WTC11 (cell line): Measurements from ENCODE around the gene ZACN. TPM values are rescaled to one million over a fixed set of nuclear protein-coding genes. Genes with fewer than 3 reads are reported as not detected.

Experiments
- ATAC-seq: fragments of 200-7000 bp; cut with Tn5 transposase; 2 replicates; pipeline ENCODE4 v1.10.0; 2021; ENCODE audit warnings: mild to moderate bottlenecking, moderate library complexity
- CTCF ChIA-PET: fragments of 300-600 bp; sonication (Branson Sonifier 250); formaldehyde crosslinking; loops from one replicate; lab custom pipeline; 2021; ENCODE audit warnings: antibody characterized with exemption; lab: Charles Lee
- POLR2A ChIA-PET: fragments of 350-600 bp; sonication (Branson Sonifier 250); formaldehyde crosslinking; loops from one replicate; lab custom pipeline; 2021; ENCODE audit warnings: antibody characterized with exemption; lab: Charles Lee
- DNase-seq: peaks from one replicate; pipeline ENCODE4 v3.0.0; 2021; ENCODE audit warnings: low spot score
- H3K27ac Mint-ChIP-seq: 2 replicates; pipeline ENCODE4 v1.8.0; 2021; ENCODE audit warnings: mixed read lengths
- H3K27me3 Mint-ChIP-seq: 2 replicates; pipeline ENCODE4 v1.8.0; 2021; ENCODE audit warnings: low read depth, mild to moderate bottlenecking, moderate library complexity, mixed read lengths
- H3K36me3 Mint-ChIP-seq: 2 replicates; pipeline ENCODE4 v1.8.0; 2021; ENCODE audit warnings: mixed read lengths
- H3K4me1 Mint-ChIP-seq: 2 replicates; pipeline ENCODE4 v1.8.0; 2022; ENCODE audit warnings: mixed read lengths
- H3K4me3 Mint-ChIP-seq: 2 replicates; pipeline ENCODE4 v1.8.0; 2021; ENCODE audit warnings: mild to moderate bottlenecking, moderate library complexity, mixed read lengths
- H3K9me3 Mint-ChIP-seq: 2 replicates; pipeline ENCODE4 v1.8.0; 2021; ENCODE audit warnings: mixed read lengths
- ARID4B ChIP-seq: sonication (generic); formaldehyde crosslinking; IDR thresholded peaks from 2 replicates; pipeline ENCODE4 v1.8.0; 2023; ENCODE audit warnings: missing genetic modification reagents, mild to moderate bottlenecking, borderline replicate concordance
- ATF1 ChIP-seq: sonication (generic); formaldehyde crosslinking; IDR thresholded peaks from 2 replicates; pipeline ENCODE4 v1.8.1; 2023; ENCODE audit warnings: mild to moderate bottlenecking, moderate library complexity, missing genetic modification reagents
- E2F5 ChIP-seq: sonication (generic); formaldehyde crosslinking; IDR thresholded peaks from 2 replicates; pipeline ENCODE4 v1.8.1; 2022; ENCODE audit warnings: mild to moderate bottlenecking, moderate library complexity, missing genetic modification reagents
- FOXJ3 ChIP-seq: sonication (generic); formaldehyde crosslinking; IDR thresholded peaks from 2 replicates; pipeline ENCODE4 v1.9.0; 2021; ENCODE audit warnings: missing genetic modification reagents, mild to moderate bottlenecking, borderline replicate concordance
- FOXK1 ChIP-seq: sonication (generic); formaldehyde crosslinking; IDR thresholded peaks from 2 replicates; pipeline ENCODE4 v1.8.0; 2022; ENCODE audit warnings: mild to moderate bottlenecking, moderate library complexity, missing genetic modification reagents
- FOXP4 ChIP-seq: sonication (generic); formaldehyde crosslinking; IDR thresholded peaks from 2 replicates; pipeline ENCODE4 v1.8.0; 2022; ENCODE audit warnings: mild to moderate bottlenecking, missing genetic modification reagents
- GABPB1 ChIP-seq: sonication (generic); formaldehyde crosslinking; IDR thresholded peaks from 2 replicates; pipeline ENCODE4 v1.8.1; 2023; ENCODE audit warnings: mild to moderate bottlenecking, missing genetic modification reagents
- GRHL2 ChIP-seq: fragments of 250-450 bp; sonication (Bioruptor Pico); IDR thresholded peaks from 2 replicates; pipeline ENCODE4 v1.8.0; 2022; ENCODE audit warnings: mild to moderate bottlenecking, moderate library complexity; ENCODE audit not compliant: insufficient replicate concordance, severe bottlenecking
- NFATC4 ChIP-seq: fragments of 250-450 bp; sonication (Bioruptor Pico); IDR thresholded peaks from 2 replicates; pipeline ENCODE4 v1.9.0; 2021; ENCODE audit warnings: mild to moderate bottlenecking
- NFE2L1 ChIP-seq: sonication (generic); formaldehyde crosslinking; IDR thresholded peaks from 2 replicates; pipeline ENCODE4 v1.8.1; 2023; ENCODE audit warnings: missing genetic modification reagents
- NR2C2 ChIP-seq: sonication (generic); formaldehyde crosslinking; IDR thresholded peaks from 2 replicates; pipeline ENCODE4 v1.8.0; 2022; ENCODE audit warnings: mild to moderate bottlenecking, missing genetic modification reagents
- PREB ChIP-seq: sonication (generic); formaldehyde crosslinking; IDR thresholded peaks from 2 replicates; pipeline ENCODE4 v1.8.1; 2022; ENCODE audit warnings: mild to moderate bottlenecking, missing genetic modification reagents, moderate library complexity, borderline replicate concordance
- PRRX2 ChIP-seq: fragments of 250-450 bp; sonication (Bioruptor Pico); IDR thresholded peaks from 2 replicates; pipeline ENCODE4 v1.8.0; 2021; ENCODE audit warnings: mild to moderate bottlenecking
- TCF7 ChIP-seq: sonication (generic); formaldehyde crosslinking; IDR thresholded peaks from 2 replicates; pipeline ENCODE4 v1.8.0; 2022; ENCODE audit warnings: mild to moderate bottlenecking, low read depth, missing genetic modification reagents, moderate library complexity
- ZNF416 ChIP-seq: fragments of 250-450 bp; sonication (Bioruptor Pico); IDR thresholded peaks from 2 replicates; pipeline ENCODE4 v1.9.0; 2021; ENCODE audit warnings: mild to moderate bottlenecking, inconsistent platforms
- total RNA-seq: library from RNA; stranded (reverse); gene quantifications from 3 replicates; pipeline ENCODE4 v1.2.3, GENCODE V29; 2021
- TF ChIP-seq, protein P1 (sequence below): fragments of 200-600 bp; IDR thresholded peaks from 2 replicates; pipeline ENCODE4 v1.8.0; 2022; ENCODE audit warnings: antibody characterized with exemption
- TF ChIP-seq, protein P2 (sequence below): sonication (generic); formaldehyde crosslinking; IDR thresholded peaks from 2 replicates; pipeline ENCODE4 v1.8.0; 2023; ENCODE audit warnings: missing genetic modification reagents
- TF ChIP-seq, protein P3 (sequence below): sonication (generic); formaldehyde crosslinking; IDR thresholded peaks from 2 replicates; pipeline ENCODE4 v1.8.1; 2023; ENCODE audit warnings: mild to moderate bottlenecking, moderate library complexity, missing genetic modification reagents

ZACN gene
- total RNA-seq, 1 experiment from 2014 or later, result 0.28 TPM

GRCh38 chr17:76033139-76033538 is 45.8 kb upstream of the ZACN start:
- DNase-seq, result no peak
- no peak overlapping the region for H3K4me3 Mint-ChIP-seq
- no peak for ATAC-seq
- H3K27me3 Mint-ChIP-seq, result no peaks in the 10 kb centered on the region
- H3K9me3 Mint-ChIP-seq, result no peaks in the 10 kb centered on the region
- H3K4me1 Mint-ChIP-seq, result peaks cover 25% of the 10 kb centered on the region
- TF ChIP-seq GRHL2 (CRISPR knock-in tag) (no peak), TCF7 (no peak), NFATC4 (no peak), FOXK1 (CRISPR knock-in tag) (no peak), GABPB1 (CRISPR knock-in tag) (no peak), PRRX2 (CRISPR knock-in tag) (no peak), ATF1 (no peak), NFE2L1 (CRISPR knock-in tag) (no peak), NR2C2 (no peak), FOXP4 (no peak), ARID4B (CRISPR knock-in tag) (no peak), ZNF416 (CRISPR knock-in tag) (no peak), FOXJ3 (CRISPR knock-in tag) (no peak), E2F5 (no peak), PREB (no peak)
- TF ChIP-seq, protein P1, sequence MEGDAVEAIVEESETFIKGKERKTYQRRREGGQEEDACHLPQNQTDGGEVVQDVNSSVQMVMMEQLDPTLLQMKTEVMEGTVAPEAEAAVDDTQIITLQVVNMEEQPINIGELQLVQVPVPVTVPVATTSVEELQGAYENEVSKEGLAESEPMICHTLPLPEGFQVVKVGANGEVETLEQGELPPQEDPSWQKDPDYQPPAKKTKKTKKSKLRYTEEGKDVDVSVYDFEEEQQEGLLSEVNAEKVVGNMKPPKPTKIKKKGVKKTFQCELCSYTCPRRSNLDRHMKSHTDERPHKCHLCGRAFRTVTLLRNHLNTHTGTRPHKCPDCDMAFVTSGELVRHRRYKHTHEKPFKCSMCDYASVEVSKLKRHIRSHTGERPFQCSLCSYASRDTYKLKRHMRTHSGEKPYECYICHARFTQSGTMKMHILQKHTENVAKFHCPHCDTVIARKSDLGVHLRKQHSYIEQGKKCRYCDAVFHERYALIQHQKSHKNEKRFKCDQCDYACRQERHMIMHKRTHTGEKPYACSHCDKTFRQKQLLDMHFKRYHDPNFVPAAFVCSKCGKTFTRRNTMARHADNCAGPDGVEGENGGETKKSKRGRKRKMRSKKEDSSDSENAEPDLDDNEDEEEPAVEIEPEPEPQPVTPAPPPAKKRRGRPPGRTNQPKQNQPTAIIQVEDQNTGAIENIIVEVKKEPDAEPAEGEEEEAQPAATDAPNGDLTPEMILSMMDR, result no peak
- TF ChIP-seq, protein P2, sequence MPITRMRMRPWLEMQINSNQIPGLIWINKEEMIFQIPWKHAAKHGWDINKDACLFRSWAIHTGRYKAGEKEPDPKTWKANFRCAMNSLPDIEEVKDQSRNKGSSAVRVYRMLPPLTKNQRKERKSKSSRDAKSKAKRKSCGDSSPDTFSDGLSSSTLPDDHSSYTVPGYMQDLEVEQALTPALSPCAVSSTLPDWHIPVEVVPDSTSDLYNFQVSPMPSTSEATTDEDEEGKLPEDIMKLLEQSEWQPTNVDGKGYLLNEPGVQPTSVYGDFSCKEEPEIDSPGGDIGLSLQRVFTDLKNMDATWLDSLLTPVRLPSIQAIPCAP (CRISPR knock-in tag), result no peak
- TF ChIP-seq, protein P3, sequence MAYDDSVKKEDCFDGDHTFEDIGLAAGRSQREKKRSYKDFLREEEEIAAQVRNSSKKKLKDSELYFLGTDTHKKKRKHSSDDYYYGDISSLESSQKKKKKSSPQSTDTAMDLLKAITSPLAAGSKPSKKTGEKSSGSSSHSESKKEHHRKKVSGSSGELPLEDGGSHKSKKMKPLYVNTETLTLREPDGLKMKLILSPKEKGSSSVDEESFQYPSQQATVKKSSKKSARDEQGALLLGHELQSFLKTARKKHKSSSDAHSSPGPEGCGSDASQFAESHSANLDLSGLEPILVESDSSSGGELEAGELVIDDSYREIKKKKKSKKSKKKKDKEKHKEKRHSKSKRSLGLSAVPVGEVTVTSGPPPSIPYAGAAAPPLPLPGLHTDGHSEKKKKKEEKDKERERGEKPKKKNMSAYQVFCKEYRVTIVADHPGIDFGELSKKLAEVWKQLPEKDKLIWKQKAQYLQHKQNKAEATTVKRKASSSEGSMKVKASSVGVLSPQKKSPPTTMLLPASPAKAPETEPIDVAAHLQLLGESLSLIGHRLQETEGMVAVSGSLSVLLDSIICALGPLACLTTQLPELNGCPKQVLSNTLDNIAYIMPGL (CRISPR knock-in tag), result no peak
- ChIA-PET CTCF (interaction anchor here (0.7 to 5.5 kb wide), 5 partner anchors 12 to 247 kb away, joined by 3 to 42 read pairs (median 5); no protein-coding TSS in a partner anchor), POLR2A (no interaction called here)
- H3K27ac Mint-ChIP-seq, result no peak overlapping the region
- H3K36me3 Mint-ChIP-seq, result no peaks in the 10 kb centered on the region; the same call in 1 of the 2 replicates
